Activated CD8-positive, alpha-beta memory T cell treated with anti-CD3 and anti-CD28 coated beads, Interleukin-2, amount 10 ng/mL, durations not matched to agents 7 days and 5 days (primary cell): ENCODE results near the gene ZBTB45. TPM values are rescaled to one million over a fixed set of nuclear protein-coding genes. Genes with fewer than 3 reads are reported as not detected.

Source experiments
- ATAC-seq: fragments of 150-1000 bp; cut with Tn5 transposase; one replicate; pipeline ENCODE4 v1.10.0; 2021; ENCODE audit warnings: moderate library complexity
- CTCF ChIA-PET: fragments of 350-600 bp; sonication (Branson Sonifier 250); formaldehyde crosslinking; loops from one replicate; lab custom pipeline; 2021; ENCODE audit warnings: antibody characterized with exemption; lab: Charles Lee
- DNase-seq: peaks from one replicate; pipeline ENCODE4 v3.0.0-alpha.2; 2020
- H3K27ac Mint-ChIP-seq: one replicate; pipeline ENCODE4 v1.8.0; 2021; ENCODE audit warnings: mild to moderate bottlenecking, mixed read lengths
- H3K27me3 Mint-ChIP-seq: one replicate; pipeline ENCODE4 v1.8.0; 2021; ENCODE audit warnings: mixed read lengths
- H3K36me3 Mint-ChIP-seq: one replicate; pipeline ENCODE4 v1.8.0; 2021; ENCODE audit warnings: mild to moderate bottlenecking, mixed read lengths
- H3K4me1 Mint-ChIP-seq: one replicate; pipeline ENCODE4 v1.8.0; 2021; ENCODE audit warnings: mixed read lengths
- H3K4me3 Mint-ChIP-seq: one replicate; pipeline ENCODE4 v1.8.0; 2021; ENCODE audit warnings: mild to moderate bottlenecking, moderate library complexity, mixed read lengths
- H3K9me3 Mint-ChIP-seq: one replicate; pipeline ENCODE4 v1.8.0; 2022; ENCODE audit warnings: low read depth, mixed read lengths
- microRNA-seq: library from miRNA; unstranded; fragments of <30 nt; microRNA quantifications from one replicate; pipeline ENCODE4 v1.2.0, GENCODE V29; 2022
- total RNA-seq, 2 experiments: library from RNA; stranded (reverse); gene quantifications; one replicate each; pipeline ENCODE4 v1.2.3, GENCODE V29; 2021

The ZBTB45 gene
- total RNA-seq, 2 experiments from 2014 or later, result 15.1 to 16.9 TPM

- H3K9me3 Mint-ChIP-seq, result no peaks in the 10 kb centered on the region
- H3K27ac Mint-ChIP-seq, result peak overlapping the region; percentile 44
- DNase-seq, result no peak
- no peak for ATAC-seq
- H3K36me3 Mint-ChIP-seq, result peaks cover 17% of the 10 kb centered on the region
- peaks cover 2% of the 10 kb centered on the region for H3K27me3 Mint-ChIP-seq
- CTCF ChIA-PET, result interaction anchor here (1.2 to 3.1 kb wide), 4 partner anchors 21 to 51 kb away, joined by 3 to 10 read pairs (median 4); partner anchors contain the start of genes ZBTB45 and ZNF132
- H3K4me1 Mint-ChIP-seq, result peaks cover 21% of the 10 kb centered on the region
- peak overlapping the region; percentile 76 for H3K4me3 Mint-ChIP-seq
These were observed 51.3 kb downstream of the ZBTB45 start for GRCh38 chr19:58468216-58468839.

GRCh38 chr19:58466760-58467589 is 52.6 kb downstream of the ZBTB45 start, which contains the start of gene ZNF324:
Gene ZNF324 (plus strand): TSS chr19:58467080. CDS start chr19:58469186, 2,106 bp downstream.
- H3K27me3 Mint-ChIP-seq, result peaks cover 2% of the 10 kb centered on the region
- H3K4me1 Mint-ChIP-seq, result peaks cover 21% of the 10 kb centered on the region
- H3K4me3 Mint-ChIP-seq, result peak within 1 kb of the TSS; percentile 76
- no peaks in the 10 kb centered on the region for H3K9me3 Mint-ChIP-seq
- H3K27ac Mint-ChIP-seq, result peak within 1 kb of the TSS; percentile 66
- peak; percentile 99 for DNase-seq
- H3K36me3 Mint-ChIP-seq, result peaks cover 7% of the 10 kb centered on the region
- ATAC-seq, result peak; percentile 91
- CTCF ChIA-PET, result interaction anchor here (0.9 to 3.1 kb wide), 4 partner anchors 16 to 89 kb away, joined by 3 to 10 read pairs (median 4); partner anchors contain the start of genes ZBTB45 and ZNF324B

GRCh38 chr19:58466089-58466759 is 53.4 kb downstream of the ZBTB45 start:
- Mint-ChIP-seq H3K4me1 (peaks cover 21% of the 10 kb centered on the region), H3K9me3 (no peaks in the 10 kb centered on the region), H3K36me3 (peaks cover 7% of the 10 kb centered on the region), H3K4me3 (peak overlapping the region; percentile 76), H3K27me3 (peaks cover 2% of the 10 kb centered on the region), H3K27ac (no peak overlapping the region)
- ATAC-seq (peak; percentile 24), DNase-seq (no peak)
- CTCF ChIA-PET, result interaction anchor here (0.9 to 1.5 kb wide), 3 partner anchors 15 to 89 kb away, joined by 3 to 4 read pairs (median 4); partner anchors contain the start of genes ZBTB45 and ZNF324B

Small RNA genes within 50 kb of the gene (microRNA-seq; reads per million reads assigned to microRNA genes)
- gene MIR6807, result 3.4 reads per million

Other genes starting within 250 kb of the ZBTB45 start
- gene ZNF8, start 240.9 kb downstream of the ZBTB45 start, total RNA-seq, result 1 to 10 TPM; 4.8 to 5.0 TPM
- gene ERVK3-1, start 214.4 kb downstream of the ZBTB45 start, total RNA-seq, result 10 to 100 TPM; 78.3 to 82.7 TPM
- gene ZSCAN22, start 192.8 kb downstream of the ZBTB45 start, total RNA-seq, result 1 to 10 TPM; 4.4 to 6.3 TPM
- 10 to 100 TPM; 12.2 to 12.8 TPM for gene A1BG, start 166.3 kb downstream of the ZBTB45 start, total RNA-seq
- under 1 TPM; 0.87 to 0.91 TPM for gene ZNF497, start 157.1 kb downstream of the ZBTB45 start, total RNA-seq
- gene ZNF837, start 138.8 kb downstream of the ZBTB45 start, total RNA-seq, result 1 to 10 TPM in 1 of 2 experiments, under 1 TPM in 1; 0.98 to 1.2 TPM
- gene RPS5, start 132.5 kb downstream of the ZBTB45 start, total RNA-seq, result 1,000 to 10,000 TPM in 1 of 2 experiments, 100 to 1,000 TPM in 1; 914 to 1,022 TPM
- gene RNF225, start 124.2 kb downstream of the ZBTB45 start, total RNA-seq, result under 1 TPM; 0.61 to 0.70 TPM
- gene ZNF584, start 111.2 kb downstream of the ZBTB45 start, total RNA-seq, result 10 to 100 TPM in 1 of 2 experiments, 1 to 10 TPM in 1; 7.8 to 11.2 TPM
- gene ZNF132, start 79.7 kb downstream of the ZBTB45 start, total RNA-seq, result 1 to 10 TPM; 5.4 to 5.8 TPM
- 10 to 100 TPM; 13.1 to 14.4 TPM for gene ZNF324B, start 68.2 kb downstream of the ZBTB45 start, total RNA-seq
- 10 to 100 TPM; 12.8 to 13.9 TPM for gene ZNF324, start 52.7 kb downstream of the ZBTB45 start, total RNA-seq
- 1 to 10 TPM; 5.9 to 7.4 TPM for gene ZNF446, start 43.5 kb downstream of the ZBTB45 start, total RNA-seq
- 10 to 100 TPM; 22.9 to 23.6 TPM for gene SLC27A5, start 7.8 kb downstream of the ZBTB45 start, total RNA-seq
- 100 to 1,000 TPM; 488 to 571 TPM for gene TRIM28, start 24.3 kb upstream of the ZBTB45 start, total RNA-seq
- gene CHMP2A, start 35.3 kb upstream of the ZBTB45 start, total RNA-seq, result 100 to 1,000 TPM in 1 of 2 experiments, 10 to 100 TPM in 1; 96.4 to 108 TPM
- 100 to 1,000 TPM in 1 of 2 experiments, 10 to 100 TPM in 1; 87.6 to 109 TPM for gene UBE2M, start 38.8 kb upstream of the ZBTB45 start, total RNA-seq
- 10 to 100 TPM; 18.1 to 19.5 TPM for gene MZF1, start 53.5 kb upstream of the ZBTB45 start, total RNA-seq